ENCODE measurements around the gene NPC1L1. TPM values are rescaled to one million over a fixed set of nuclear protein-coding genes. Genes with fewer than 3 reads are reported as not detected.

Gene NPC1L1
- polyA plus RNA-seq, 3 donors = 0.04 TPM; not detected in 2

GRCh38 chr7:44559485-44559884 lies 18.4 kb upstream of the NPC1L1 start:
- Histone ChIP-seq H2AFZ (ENCODE audit: insufficient read depth, low read depth, low read length, poor library complexity, severe bottlenecking) (no peak overlapping the region), H3K4me2 (replicated peaks; ENCODE audit: extremely low read depth, low read length, poor library complexity, severe bottlenecking) (no peak overlapping the region), H3K27me3 (ENCODE audit: control insufficient read depth in 2 of 2, insufficient read depth in 2 of 2, low read length in 2 of 2) (no peaks in the 10 kb centered on the region), H3K4me1 (ENCODE audit: control insufficient read depth in 1 of 2, insufficient read depth in 2 of 2, low read length in 2 of 2) (no peaks in the 10 kb centered on the region), H3K27ac (ENCODE audit: low read depth in 1 of 2, low read length in 2 of 2) (no peak overlapping the region), H4K20me1 (ENCODE audit: insufficient read depth, low read length) (peaks cover 2% of the 10 kb centered on the region), H3K79me2 (ENCODE audit: insufficient read depth, low read length) (no peaks in the 10 kb centered on the region), H3K36me3 (replicated peaks in 1 of 2; ENCODE audit: control insufficient read depth in 1 of 2, insufficient read depth in 2 of 2, low read length in 2 of 2) (peaks cover 6 to 13% of the 10 kb centered on the region in 2 donors), H3K9me3 (replicated peaks in 1 of 2; ENCODE audit: control insufficient read depth in 1 of 2, insufficient read depth in 1 of 2, low read length in 2 of 2) (no peaks in the 10 kb centered on the region), H3K9ac (ENCODE audit: insufficient read depth, low read length, poor library complexity, severe bottlenecking) (no peak overlapping the region), H3K4me3 (replicated peaks in 1 of 3; ENCODE audit: low read depth in 2 of 3, low read length in 3 of 3) (no peak overlapping the region)
- no peak for DNase-seq
- H3K9me3 Mint-ChIP-seq = no peaks in the 10 kb centered on the region
- peaks cover 6 to 13% of the 10 kb centered on the region in 2 donors for H3K36me3 Mint-ChIP-seq
- 100% methylated on average over 3 of the region's 4 CpGs for WGBS (ENCODE audit: insufficient coverage)
- no peak overlapping the region for H3K27ac Mint-ChIP-seq
- no peak for TF ChIP-seq CTCF (IDR thresholded peaks at IDR 0.05)
- no peaks in the 10 kb centered on the region for H3K4me1 Mint-ChIP-seq
- intact Hi-C loops (cut with micrococcal nuclease) = no loop called here
- H3K27me3 Mint-ChIP-seq (ENCODE audit: low read depth in 3 of 3) = peaks cover 1 to 10% (median 6%) of the 10 kb centered on the region in 3 donors
- H3K4me3 Mint-ChIP-seq = no peak overlapping the region

- no CpG with 5 or more reads among the region's 2 CpGs for WGBS (ENCODE audit: insufficient coverage)
- Histone ChIP-seq H3K9ac (ENCODE audit: insufficient read depth, low read length, poor library complexity, severe bottlenecking) (no peak overlapping the region), H3K4me3 (replicated peaks in 1 of 3; ENCODE audit: low read depth in 2 of 3, low read length in 3 of 3) (no peak overlapping the region), H3K36me3 (replicated peaks in 1 of 2; ENCODE audit: control insufficient read depth in 1 of 2, insufficient read depth in 2 of 2, low read length in 2 of 2) (no peaks in the 10 kb centered on the region), H2AFZ (ENCODE audit: insufficient read depth, low read depth, low read length, poor library complexity, severe bottlenecking) (no peak overlapping the region), H4K20me1 (ENCODE audit: insufficient read depth, low read length) (no peaks in the 10 kb centered on the region), H3K9me3 (replicated peaks in 1 of 2; ENCODE audit: control insufficient read depth in 1 of 2, insufficient read depth in 1 of 2, low read length in 2 of 2) (no peaks in the 10 kb centered on the region), H3K4me2 (replicated peaks; ENCODE audit: extremely low read depth, low read length, poor library complexity, severe bottlenecking) (no peak overlapping the region), H3K4me1 (ENCODE audit: control insufficient read depth in 1 of 2, insufficient read depth in 2 of 2, low read length in 2 of 2) (no peaks in the 10 kb centered on the region), H3K79me2 (ENCODE audit: insufficient read depth, low read length) (no peaks in the 10 kb centered on the region), H3K27ac (ENCODE audit: low read depth in 1 of 2, low read length in 2 of 2) (no peak overlapping the region), H3K27me3 (ENCODE audit: control insufficient read depth in 2 of 2, insufficient read depth in 2 of 2, low read length in 2 of 2) (no peaks in the 10 kb centered on the region)
- H3K27ac Mint-ChIP-seq = no peak overlapping the region
- intact Hi-C loops (cut with micrococcal nuclease) = no loop called here
- peaks cover 3 to 16% (median 10%) of the 10 kb centered on the region in 3 donors for H3K27me3 Mint-ChIP-seq (ENCODE audit: low read depth in 3 of 3)
- TF ChIP-seq CTCF (IDR thresholded peaks at IDR 0.05) = no peak
- DNase-seq = no peak
- no peaks in the 10 kb centered on the region for H3K36me3 Mint-ChIP-seq
- no peaks in the 10 kb centered on the region for H3K4me1 Mint-ChIP-seq
- H3K4me3 Mint-ChIP-seq = no peak overlapping the region
- peaks cover 0 to 1% (median 0%) of the 10 kb centered on the region in 7 donors for H3K9me3 Mint-ChIP-seq
Observed at GRCh38 chr7:44557485-44557884, 16.4 kb upstream of the NPC1L1 start.

All from CD14-positive monocyte (primary cell).